ENCODE results near the gene TNFSF13. TPM values are rescaled to one million over a fixed set of nuclear protein-coding genes. Genes with fewer than 3 reads are reported as not detected.
A peak's percentile ranks its signal among the peaks of the same experiment; 100 is the strongest.
"Not testable (repeated sequence)": the region's sequence is repeated elsewhere in the genome, so short reads cannot be mapped to it uniquely, and the experiment has no call there.

Gene TNFSF13
- total RNA-seq, 1 experiment from 2014 or later, result 46.4 TPM

GRCh38 chr17:7593296-7593695, 34.7 kb downstream of the TNFSF13 start:
- Histone ChIP-seq H3K79me2 (ENCODE audit: low read depth) (peaks cover 13% of the 10 kb centered on the region), H3K27me3 (ENCODE audit: insufficient read depth, low read depth) (no peaks in the 10 kb centered on the region), H4K20me1 (ENCODE audit: insufficient read depth) (no peaks in the 10 kb centered on the region), H3K4me2 (no peak overlapping the region), H3K4me3 (no peak overlapping the region), H3K36me3 (ENCODE audit: low read depth) (0 out of 2 replicates have a peak, but pooled peaks cover 8% of the 10 kb centered on the region), H2AFZ (no peak overlapping the region), H3K9me2 (ENCODE audit: insufficient read depth) (no peaks in the 10 kb centered on the region), H3K9me3 (ENCODE audit: insufficient read depth, low read depth) (no peaks in the 10 kb centered on the region), H3F3A (ENCODE audit: insufficient read depth, low read depth) (peaks cover 39% of the 10 kb centered on the region), H3K27ac (no peak overlapping the region), H3K4me1 (replicated peaks; ENCODE audit: insufficient read depth) (peaks cover 21% of the 10 kb centered on the region)
- intact Hi-C loops (cut with micrococcal nuclease; ENCODE audit: unreplicated experiment), result no loop called here
- no TSS peak for BruUV-seq (replicated peaks)
- no peak for TF ChIP-seq EZH2 (IDR thresholded peaks at IDR 0.05; ENCODE audit: low read depth)
- TF ChIP-seq, protein P1, sequence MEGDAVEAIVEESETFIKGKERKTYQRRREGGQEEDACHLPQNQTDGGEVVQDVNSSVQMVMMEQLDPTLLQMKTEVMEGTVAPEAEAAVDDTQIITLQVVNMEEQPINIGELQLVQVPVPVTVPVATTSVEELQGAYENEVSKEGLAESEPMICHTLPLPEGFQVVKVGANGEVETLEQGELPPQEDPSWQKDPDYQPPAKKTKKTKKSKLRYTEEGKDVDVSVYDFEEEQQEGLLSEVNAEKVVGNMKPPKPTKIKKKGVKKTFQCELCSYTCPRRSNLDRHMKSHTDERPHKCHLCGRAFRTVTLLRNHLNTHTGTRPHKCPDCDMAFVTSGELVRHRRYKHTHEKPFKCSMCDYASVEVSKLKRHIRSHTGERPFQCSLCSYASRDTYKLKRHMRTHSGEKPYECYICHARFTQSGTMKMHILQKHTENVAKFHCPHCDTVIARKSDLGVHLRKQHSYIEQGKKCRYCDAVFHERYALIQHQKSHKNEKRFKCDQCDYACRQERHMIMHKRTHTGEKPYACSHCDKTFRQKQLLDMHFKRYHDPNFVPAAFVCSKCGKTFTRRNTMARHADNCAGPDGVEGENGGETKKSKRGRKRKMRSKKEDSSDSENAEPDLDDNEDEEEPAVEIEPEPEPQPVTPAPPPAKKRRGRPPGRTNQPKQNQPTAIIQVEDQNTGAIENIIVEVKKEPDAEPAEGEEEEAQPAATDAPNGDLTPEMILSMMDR (conservative IDR thresholded peaks at IDR 0.05), result no peak
- ChIA-PET POLR2A (ENCODE audit: unreplicated experiment) (no interaction called here), CTCF (no interaction called here)
- no peak for DNase-seq

- H3K36me3 ChIP-seq (ENCODE audit: low read depth); H3K79me2 ChIP-seq (ENCODE audit: low read depth); H2AFZ ChIP-seq; H3K4me2 ChIP-seq; intact Hi-C loops (cut with micrococcal nuclease; ENCODE audit: unreplicated experiment); H4K20me1 ChIP-seq (ENCODE audit: insufficient read depth); H3F3A ChIP-seq (ENCODE audit: insufficient read depth, low read depth); H3K27ac ChIP-seq; H3K4me1 ChIP-seq (replicated peaks; ENCODE audit: insufficient read depth); H3K27me3 ChIP-seq (ENCODE audit: insufficient read depth, low read depth); H3K4me3 ChIP-seq; DNase-seq; CTCF ChIA-PET; H3K9me3 ChIP-seq (ENCODE audit: insufficient read depth, low read depth); H3K9me2 ChIP-seq (ENCODE audit: insufficient read depth): not testable (repeated sequence)
- BruUV-seq (replicated peaks), result TSS peak; percentile 2
- POLR2A ChIA-PET (ENCODE audit: unreplicated experiment), result interaction anchor here (0.6 kb wide), 1 partner anchor 90 kb away, joined by 20 read pairs; the partner anchor contains the start of gene TP53
Observed at GRCh38 chr17:7597561-7597960, 39.0 kb downstream of the TNFSF13 start.

DNA sequence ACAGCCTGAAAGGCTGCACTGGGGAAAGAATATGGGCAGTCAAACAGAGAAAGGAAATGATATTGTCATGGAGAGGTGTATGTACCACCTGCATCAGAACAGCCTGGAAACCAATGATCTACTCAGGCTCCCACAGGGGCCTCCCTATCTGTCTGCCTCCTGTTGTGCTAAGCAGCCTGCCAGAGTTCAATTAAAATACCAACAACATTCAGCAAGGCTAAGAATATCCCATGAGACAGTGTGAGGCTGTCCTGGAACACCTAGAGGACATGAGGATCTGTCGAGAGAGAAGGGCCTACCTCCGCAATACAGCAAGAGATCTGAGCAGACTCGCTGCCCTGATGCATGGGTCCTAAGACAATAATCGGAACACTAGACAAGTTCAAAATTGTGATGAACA, 47.7 kb downstream of the TNFSF13 start:
- no peaks in the 10 kb centered on the region for H3F3A ChIP-seq (ENCODE audit: insufficient read depth, low read depth)
- TF ChIP-seq, protein P1 (conservative IDR thresholded peaks at IDR 0.05), result no peak
- TF ChIP-seq EZH2 (IDR thresholded peaks at IDR 0.05; ENCODE audit: low read depth), result no peak
- H3K79me2 ChIP-seq (ENCODE audit: low read depth), result peaks cover 22% of the 10 kb centered on the region
- no peak for DNase-seq
- H2AFZ ChIP-seq, result no peak overlapping the region
- BruUV-seq (replicated peaks), result no TSS peak
- H3K27ac ChIP-seq, result no peak overlapping the region
- POLR2A ChIA-PET (ENCODE audit: unreplicated experiment), result no interaction called here
- no peaks in the 10 kb centered on the region for H3K27me3 ChIP-seq (ENCODE audit: insufficient read depth, low read depth)
- CTCF ChIA-PET, result no interaction called here
- no peaks in the 10 kb centered on the region for H3K9me3 ChIP-seq (ENCODE audit: insufficient read depth, low read depth)
- no peaks in the 10 kb centered on the region for H3K9me2 ChIP-seq (ENCODE audit: insufficient read depth)
- H3K4me1 ChIP-seq (replicated peaks; ENCODE audit: insufficient read depth), result no peaks in the 10 kb centered on the region
- H4K20me1 ChIP-seq (ENCODE audit: insufficient read depth), result no peaks in the 10 kb centered on the region
- H3K36me3 ChIP-seq (ENCODE audit: low read depth), result no peaks in the 10 kb centered on the region
- no peak overlapping the region for H3K4me2 ChIP-seq
- intact Hi-C loops (cut with micrococcal nuclease; ENCODE audit: unreplicated experiment), result no loop called here
- H3K4me3 ChIP-seq, result no peak overlapping the region

DNA sequence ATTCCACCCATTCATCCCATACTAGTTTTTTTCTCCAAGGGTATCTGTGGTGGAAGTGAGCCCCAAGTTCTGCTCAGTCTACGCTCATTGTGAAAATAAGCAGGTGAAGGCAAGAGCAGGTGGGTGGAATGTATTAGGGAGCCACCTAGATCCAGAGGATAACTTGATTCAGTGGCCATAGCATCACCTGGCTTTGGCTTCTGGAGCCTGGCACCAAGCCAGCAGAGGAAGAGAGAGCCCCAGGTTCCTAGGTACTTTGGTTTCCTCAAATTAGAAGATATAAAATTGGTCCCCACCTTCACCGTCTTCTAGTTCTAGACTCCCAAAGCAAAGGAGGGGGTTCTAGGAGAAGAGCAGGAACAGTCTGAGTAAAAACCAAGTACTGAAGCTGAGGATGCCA, 52.1 kb downstream of the TNFSF13 start:
- BruUV-seq (replicated peaks), result no TSS peak
- H3K79me2 ChIP-seq (ENCODE audit: low read depth), result peaks cover 53% of the 10 kb centered on the region
- H3K27ac ChIP-seq, result no peak overlapping the region
- ChIA-PET CTCF (no interaction called here), POLR2A (ENCODE audit: unreplicated experiment) (no interaction called here)
- no peaks in the 10 kb centered on the region for H3K36me3 ChIP-seq (ENCODE audit: low read depth)
- no peak overlapping the region for H3K4me3 ChIP-seq
- no peaks in the 10 kb centered on the region for H3K27me3 ChIP-seq (ENCODE audit: insufficient read depth, low read depth)
- H3K4me1 ChIP-seq (replicated peaks; ENCODE audit: insufficient read depth), result peaks cover 22% of the 10 kb centered on the region
- H3K4me2 ChIP-seq, result no peak overlapping the region
- H3K9me2 ChIP-seq (ENCODE audit: insufficient read depth), result no peaks in the 10 kb centered on the region
- no peaks in the 10 kb centered on the region for H3F3A ChIP-seq (ENCODE audit: insufficient read depth, low read depth)
- intact Hi-C loops (cut with micrococcal nuclease; ENCODE audit: unreplicated experiment), result no loop called here
- TF ChIP-seq, protein P1 (conservative IDR thresholded peaks at IDR 0.05), result no peak
- TF ChIP-seq EZH2 (IDR thresholded peaks at IDR 0.05; ENCODE audit: low read depth), result no peak
- no peak overlapping the region for H2AFZ ChIP-seq
- DNase-seq, result no peak
- H3K9me3 ChIP-seq (ENCODE audit: insufficient read depth, low read depth), result no peaks in the 10 kb centered on the region
- H4K20me1 ChIP-seq (ENCODE audit: insufficient read depth), result no peaks in the 10 kb centered on the region; the same call in 1 of the 2 replicates

All from PC-9 (cell line).